Lung microvascular endothelial cell (primary cell): ENCODE results near the gene SNX9. TPM values are rescaled to one million over a fixed set of nuclear protein-coding genes. Genes with fewer than 3 reads are reported as not detected.

Experiments used
- DNase-seq, 2 donors: peaks; one replicate each; pipeline versions ENCODE4 v3.0.0 to v3.0.0-alpha.2; 2010; ENCODE audit warnings: low read depth in 2 of 2
- total RNA-seq: library from RNA; depleted of rRNA; stranded (reverse); fragments of >200 nt; gene quantifications from 2 replicates; pipeline ENCODE4 v1.2.1, GENCODE V29; 2014

SNX9 gene
- total RNA-seq, 1 donor from 2014 or later = 50.8 TPM

DNA sequence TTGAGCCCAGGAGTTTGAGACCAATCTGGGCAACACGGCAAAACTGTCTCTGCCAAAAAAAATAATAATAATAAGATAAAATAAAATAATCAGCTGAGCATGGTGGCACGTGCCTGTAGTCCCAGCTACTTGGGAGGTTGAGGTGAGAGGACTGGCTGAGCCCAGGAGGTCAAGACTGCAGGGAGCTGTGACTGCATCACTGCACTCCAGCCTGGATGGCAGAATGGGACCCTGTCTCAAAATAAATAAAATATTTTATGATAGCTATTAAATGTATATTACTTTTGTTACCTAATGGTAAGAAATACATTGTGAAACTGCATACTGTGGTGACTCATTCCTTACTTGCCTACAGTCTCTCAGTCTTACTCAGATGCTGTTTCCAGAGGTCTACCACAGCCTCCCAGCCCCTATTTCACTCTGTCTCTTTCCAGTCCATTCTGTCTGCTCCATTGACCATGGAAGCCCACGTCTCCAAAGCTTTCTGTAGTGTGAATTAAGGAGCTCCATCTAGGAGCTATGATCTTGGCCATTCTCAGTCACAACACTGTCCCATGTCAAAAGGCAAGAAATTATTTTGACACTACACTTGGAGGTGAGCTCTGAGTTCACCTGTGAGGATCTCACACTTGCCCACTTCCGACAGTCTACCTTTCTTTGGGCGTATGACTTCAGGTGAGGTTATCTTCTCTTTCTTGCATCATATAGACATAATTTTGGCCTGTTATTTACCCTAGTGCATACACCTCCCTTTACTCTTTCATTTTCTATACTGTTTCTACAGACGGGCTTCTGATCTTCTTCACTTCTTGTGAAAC, 22.4 kb upstream of the SNX9 start:
- DNase-seq = peak in 1 of 2 donors; percentile 18

- no peak for DNase-seq
Observed at GRCh38 chr6:157804448-157805327, 18.4 kb upstream of the SNX9 start.

GRCh38 chr6:157806131-157806855, 16.8 kb upstream of the SNX9 start:
- peak in 1 of 2 donors; percentile 27 for DNase-seq

DNA sequence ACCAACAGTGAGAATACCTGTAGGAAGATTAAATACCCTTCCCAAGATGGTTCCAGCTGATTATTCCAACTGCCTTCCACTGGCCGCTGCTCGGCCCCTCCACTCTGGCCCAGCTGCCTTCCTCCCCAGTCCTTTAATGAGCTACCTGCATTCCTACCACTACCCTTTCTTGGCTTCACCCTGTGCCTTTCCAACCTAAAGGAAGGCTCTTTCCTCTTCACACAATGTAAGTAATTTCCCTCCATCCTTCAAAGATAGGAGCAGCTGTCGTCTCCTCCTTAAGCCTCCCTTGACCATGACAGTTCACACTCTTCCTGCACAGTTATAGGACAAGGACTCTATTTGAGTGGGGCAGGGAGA, 16.2 kb upstream of the SNX9 start:
- DNase-seq = no peak

- no peak for DNase-seq
Observed at GRCh38 chr6:157808405-157808950, 14.6 kb upstream of the SNX9 start.

DNA sequence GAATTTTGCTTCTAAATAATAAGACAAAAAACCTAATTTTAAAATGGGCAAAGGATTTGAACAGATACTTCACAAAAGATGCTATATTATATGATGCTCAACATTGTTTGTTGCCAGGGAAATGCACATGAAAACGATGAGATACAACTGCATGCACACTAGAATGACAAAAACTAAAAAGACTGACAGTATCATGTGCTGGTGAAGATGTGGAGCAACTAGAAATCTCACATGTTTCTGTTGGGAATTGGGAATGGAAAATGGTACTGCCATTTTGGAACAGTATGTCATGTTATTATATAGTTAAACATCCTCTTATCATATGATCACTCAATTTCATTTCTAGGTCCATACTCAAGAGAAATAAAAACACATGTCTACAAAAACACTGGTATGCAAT, 13.4 kb upstream of the SNX9 start:
- DNase-seq = no peak

GRCh38 chr6:157811137-157811475, 11.9 kb upstream of the SNX9 start:
- DNase-seq = no peak

GRCh38 chr6:157811476-157812173, 11.4 kb upstream of the SNX9 start:
- DNase-seq = peak in 1 of 2 donors; percentile 59

DNA sequence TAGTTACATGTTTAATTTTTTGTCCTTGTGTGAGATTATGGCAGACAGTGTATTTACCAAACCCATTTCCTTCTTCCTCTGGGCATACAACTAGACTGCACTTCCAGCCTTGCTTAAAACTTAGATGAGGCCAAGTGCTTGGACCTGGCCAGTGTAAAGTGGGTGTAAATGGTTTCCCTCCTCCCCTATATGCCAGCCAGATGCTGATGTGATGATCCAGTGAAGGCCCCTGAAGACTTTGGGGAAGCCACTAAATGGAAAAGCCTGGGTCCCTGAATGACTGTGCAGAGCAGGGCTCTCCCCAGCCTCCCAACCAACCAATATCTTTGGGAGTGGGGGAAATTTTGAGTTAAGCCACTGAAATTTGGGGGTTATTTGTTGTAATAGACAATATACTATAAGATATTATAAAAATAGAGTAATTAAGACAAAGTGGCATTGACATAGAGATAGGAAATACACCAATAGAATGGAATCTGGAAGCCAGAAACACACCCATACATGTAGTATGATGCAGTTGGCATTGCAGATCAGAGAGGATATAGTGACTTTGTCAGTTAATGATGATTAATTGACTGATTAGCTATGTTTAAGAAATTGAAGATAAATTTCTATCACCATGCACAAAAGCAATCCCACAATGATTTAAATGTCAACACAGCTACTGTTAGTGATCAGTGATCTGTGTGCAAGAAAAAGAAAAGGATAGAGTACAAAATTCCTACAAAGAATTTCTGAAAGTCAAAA, 10.4 kb upstream of the SNX9 start:
- no peak for DNase-seq

DNA sequence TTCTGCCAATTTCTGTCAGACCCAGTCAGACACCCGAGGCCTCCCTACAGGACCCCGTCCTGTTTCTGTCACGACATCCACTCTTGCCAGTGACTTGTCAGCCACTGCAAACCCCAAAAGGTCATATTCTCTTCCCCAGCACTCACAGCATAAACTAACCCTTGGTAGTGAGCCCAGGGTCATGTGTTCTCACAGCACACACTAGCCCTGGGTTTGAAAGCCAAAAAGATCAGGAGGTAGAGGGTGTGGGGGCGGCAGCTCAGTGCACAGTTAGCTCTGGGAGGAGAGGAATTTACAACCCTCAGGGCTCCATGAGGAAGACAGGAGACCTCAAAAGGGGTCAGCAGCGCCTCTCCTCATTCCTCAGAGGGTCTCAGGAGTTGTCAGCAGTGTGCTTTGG, 9.9 kb upstream of the SNX9 start:
- peak in 1 of 2 donors; percentile 21 for DNase-seq

DNA sequence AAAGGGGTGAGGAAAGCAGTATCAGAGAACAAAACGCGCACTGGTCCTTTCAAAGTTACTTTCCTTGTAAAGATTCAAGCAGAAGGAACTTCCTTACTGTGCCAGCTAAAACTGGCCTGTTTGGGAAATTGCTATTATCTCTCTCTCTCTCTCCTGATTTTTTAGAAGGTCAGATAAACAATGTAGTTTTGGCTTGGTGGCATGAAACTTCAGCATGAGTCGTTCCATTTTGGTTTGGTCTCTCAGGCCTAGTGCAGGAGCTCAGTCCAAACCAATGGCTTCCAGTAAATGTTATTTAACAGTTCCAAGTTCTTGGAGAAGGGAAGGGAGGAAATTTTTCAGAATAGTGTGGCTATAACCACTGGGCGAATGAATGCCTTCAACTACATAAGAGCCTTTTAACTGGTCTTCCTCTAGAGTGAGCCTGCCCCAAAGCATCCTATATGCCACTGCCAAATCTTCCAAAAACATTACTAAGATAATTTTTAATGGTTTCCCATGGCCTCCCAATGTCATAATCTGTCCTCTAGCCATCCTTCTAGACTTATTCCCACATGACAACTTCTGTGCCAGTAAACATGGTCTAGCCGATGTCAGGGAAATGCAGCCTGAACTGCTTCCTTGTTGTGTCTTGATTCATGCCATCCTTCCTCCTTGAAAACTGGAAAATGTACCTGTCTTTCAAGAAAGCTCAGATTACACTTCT, 9.1 kb upstream of the SNX9 start:
- peak; percentile 41 to 60 for DNase-seq

DNA sequence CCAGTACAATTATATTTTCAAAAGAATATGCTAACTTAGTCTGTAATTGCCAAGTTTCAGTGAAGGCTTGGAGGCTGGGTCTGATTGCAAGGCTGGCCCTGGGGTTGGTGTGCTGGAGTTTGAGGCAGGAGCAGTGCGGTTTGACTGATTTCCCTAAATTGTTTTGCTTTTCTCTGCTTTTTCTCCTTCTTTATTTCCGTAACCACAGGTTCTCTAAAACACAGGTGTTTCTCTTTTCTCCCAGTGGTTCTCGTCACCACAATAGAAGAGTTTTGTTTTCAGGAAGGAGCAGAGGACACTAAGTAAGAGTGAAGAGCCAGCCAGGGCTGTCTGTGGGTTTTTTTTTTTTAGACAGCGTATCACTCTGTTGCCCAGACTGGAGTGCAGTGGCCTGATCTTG, 8.2 kb upstream of the SNX9 start:
- no peak for DNase-seq

GRCh38 chr6:157821342-157822033, 1.6 kb upstream of the SNX9 start:
- peak in 1 of 2 donors; percentile 43 for DNase-seq

DNA sequence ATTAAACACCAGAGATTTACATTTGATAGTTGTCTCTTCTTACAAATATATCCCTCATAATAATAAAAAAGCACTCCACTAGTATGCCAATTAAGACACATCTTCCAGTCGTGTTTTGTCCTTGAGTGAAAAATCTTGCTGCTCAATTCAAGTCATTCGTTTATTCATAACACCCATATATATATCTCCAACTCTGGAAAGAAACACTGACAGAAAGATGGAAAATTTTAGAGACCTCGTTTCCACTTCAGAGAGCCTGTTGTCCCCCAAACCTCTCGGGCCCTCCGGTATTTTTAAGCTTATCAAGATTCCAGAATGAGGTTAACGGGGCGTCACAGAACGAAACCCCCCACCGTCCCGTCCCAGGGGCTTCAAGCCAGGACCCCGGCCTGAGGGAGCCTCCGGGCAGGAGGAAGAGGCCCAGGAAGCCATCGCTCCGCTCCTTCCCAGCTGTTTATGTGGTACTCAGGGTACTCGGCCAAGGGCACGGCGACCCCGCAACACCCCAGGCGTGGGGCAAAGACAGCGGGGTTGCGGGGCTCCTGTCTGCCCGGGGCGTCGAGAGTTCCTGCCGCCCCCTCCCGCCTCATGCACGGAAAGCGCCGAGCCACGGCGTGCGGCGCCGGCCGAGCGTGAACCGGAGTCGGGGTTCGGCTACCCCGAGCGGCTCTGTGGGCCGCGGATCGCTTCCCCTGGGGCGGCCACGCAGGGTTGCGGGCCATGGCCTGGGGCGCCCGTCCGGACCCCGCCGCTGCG, 623 bp upstream of the SNX9 start:
- DNase-seq = peak; percentile 26 to 33

DNA sequence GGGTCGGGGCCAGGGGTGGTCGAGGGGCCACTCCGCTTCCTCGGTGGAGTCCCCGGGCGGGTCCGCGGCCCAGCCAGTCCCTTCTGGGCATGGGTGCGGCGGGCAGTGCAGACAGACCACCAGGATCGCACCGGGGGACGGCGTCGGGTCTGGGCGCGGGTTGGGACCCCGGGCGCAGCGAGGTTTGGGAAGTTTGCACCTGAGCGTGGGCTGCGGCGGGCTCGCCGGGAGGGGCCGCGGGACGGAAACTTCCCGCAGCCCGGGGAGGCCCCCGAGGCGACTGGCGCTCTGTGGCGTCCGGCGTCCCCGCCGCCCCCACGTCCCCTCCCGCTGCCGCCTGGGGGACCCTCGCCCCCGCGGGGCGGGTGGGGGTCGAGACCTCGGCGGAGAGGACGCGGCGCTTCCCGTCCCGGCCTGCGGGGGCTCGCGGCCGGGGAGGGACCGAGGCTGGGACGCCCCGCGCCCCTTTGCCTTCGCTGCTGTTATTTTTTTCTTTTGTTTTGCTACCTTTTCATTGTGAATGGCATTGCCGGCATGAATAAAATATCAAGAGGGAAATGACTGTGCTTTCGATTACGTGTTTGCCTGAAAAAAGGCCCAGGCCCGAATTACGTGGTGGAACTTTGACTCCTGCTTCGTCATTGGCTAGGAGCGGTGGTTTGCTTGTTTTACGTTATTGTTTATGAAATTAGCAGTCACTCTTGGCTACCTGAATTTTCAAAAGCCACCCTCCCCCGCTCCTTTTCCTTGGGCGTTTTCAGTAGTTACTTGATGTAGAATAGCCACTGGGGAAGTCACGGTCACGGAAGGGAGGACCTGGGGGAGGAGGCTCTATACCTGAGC, 703 bp downstream of the SNX9 start:
- DNase-seq = peak; percentile 90 to 91

GRCh38 chr6:157825243-157825904, 2.3 kb downstream of the SNX9 start:
- DNase-seq = peak; percentile 57 to 69
